ENCODE measurements around the gene SARS1.

DNA sequence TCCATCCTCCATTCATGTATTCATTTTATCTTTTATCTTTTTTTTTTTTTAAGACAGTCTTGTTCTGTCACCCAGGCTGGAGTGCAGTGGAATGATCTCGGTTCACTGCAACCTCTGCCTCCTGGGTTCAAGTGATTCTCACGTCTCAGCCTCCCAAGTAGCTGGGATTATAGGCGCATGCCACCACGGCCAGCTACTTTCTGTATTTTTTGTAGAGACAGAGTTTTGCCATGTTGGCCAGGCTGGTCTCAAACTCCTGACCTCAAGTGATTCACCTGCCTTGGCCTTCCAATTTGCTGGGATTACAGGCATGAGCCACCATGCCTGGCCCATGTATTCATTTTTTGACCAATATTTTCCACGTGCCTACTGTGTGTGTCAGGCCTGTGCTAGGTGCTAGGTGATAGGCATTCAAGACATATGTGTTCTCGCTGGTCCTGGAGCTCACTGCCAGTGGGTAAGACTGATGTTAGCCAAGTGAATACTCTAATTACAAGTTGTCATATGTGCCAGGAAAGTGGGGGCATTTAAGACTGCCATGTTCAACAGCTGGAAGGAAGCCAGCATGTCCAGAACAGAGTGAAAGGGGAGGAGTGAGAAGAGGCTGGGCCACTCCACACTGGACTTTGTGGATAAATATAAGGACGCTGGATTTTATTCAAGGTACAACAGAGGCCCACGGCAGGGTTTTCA, 30.3 kb downstream of the SARS1 start:
- TF ChIP-seq EZH2 (IDR thresholded peaks at IDR 0.05; ENCODE audit: borderline replicate concordance, insufficient read depth, low read depth, low read length, poor library complexity, severe bottlenecking) = no peak
- TF ChIP-seq, protein P1, sequence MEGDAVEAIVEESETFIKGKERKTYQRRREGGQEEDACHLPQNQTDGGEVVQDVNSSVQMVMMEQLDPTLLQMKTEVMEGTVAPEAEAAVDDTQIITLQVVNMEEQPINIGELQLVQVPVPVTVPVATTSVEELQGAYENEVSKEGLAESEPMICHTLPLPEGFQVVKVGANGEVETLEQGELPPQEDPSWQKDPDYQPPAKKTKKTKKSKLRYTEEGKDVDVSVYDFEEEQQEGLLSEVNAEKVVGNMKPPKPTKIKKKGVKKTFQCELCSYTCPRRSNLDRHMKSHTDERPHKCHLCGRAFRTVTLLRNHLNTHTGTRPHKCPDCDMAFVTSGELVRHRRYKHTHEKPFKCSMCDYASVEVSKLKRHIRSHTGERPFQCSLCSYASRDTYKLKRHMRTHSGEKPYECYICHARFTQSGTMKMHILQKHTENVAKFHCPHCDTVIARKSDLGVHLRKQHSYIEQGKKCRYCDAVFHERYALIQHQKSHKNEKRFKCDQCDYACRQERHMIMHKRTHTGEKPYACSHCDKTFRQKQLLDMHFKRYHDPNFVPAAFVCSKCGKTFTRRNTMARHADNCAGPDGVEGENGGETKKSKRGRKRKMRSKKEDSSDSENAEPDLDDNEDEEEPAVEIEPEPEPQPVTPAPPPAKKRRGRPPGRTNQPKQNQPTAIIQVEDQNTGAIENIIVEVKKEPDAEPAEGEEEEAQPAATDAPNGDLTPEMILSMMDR (IDR thresholded peaks at IDR 0.05) = no peak

All from B cell (primary cell).